Measurements from ENCODE around the gene COL6A1.

COL6A1 gene

GRCh38 chr21:45944601-45945000 lies 37.0 kb upstream of the COL6A1 start:
- Histone ChIP-seq H3K9me3 (ENCODE audit: insufficient read depth, low read length, severe bottlenecking) (no peaks in the 10 kb centered on the region), H3K9ac (ENCODE audit: low read depth, low read length) (no peak overlapping the region), H3K4me1 (ENCODE audit: insufficient read depth, low read length) (no peaks in the 10 kb centered on the region), H2AFZ (ENCODE audit: low read depth, low read length) (no peak overlapping the region), H3K27me3 (ENCODE audit: insufficient read depth, low read length, poor library complexity) (no peaks in the 10 kb centered on the region), H3K4me2 (ENCODE audit: insufficient read depth, low read length) (no peak overlapping the region), H3K36me3 (ENCODE audit: insufficient read depth, low read length) (no peaks in the 10 kb centered on the region), H4K20me1 (ENCODE audit: insufficient read depth, low read length) (0 out of 2 replicates have a peak, but pooled peaks cover 3% of the 10 kb centered on the region), H3K79me2 (ENCODE audit: insufficient read depth, low read length) (no peaks in the 10 kb centered on the region), H3K27ac (ENCODE audit: low read length) (no peak overlapping the region), H3K4me3 (ENCODE audit: low read depth in 1 of 2, low read length in 2 of 2) (no peak overlapping the region)
- TF ChIP-seq CTCF (IDR thresholded peaks at IDR 0.05; ENCODE audit: borderline replicate concordance, extremely low read depth, low read length, poor library complexity, severe bottlenecking), result no peak
- TF ChIP-seq EZH2 (IDR thresholded peaks at IDR 0.05; ENCODE audit: borderline replicate concordance, low read depth, low read length, severe bottlenecking), result no peak
- DNase-seq (no peak), ATAC-seq (ENCODE audit: insufficient read depth, low read depth) (no peak)

DNA sequence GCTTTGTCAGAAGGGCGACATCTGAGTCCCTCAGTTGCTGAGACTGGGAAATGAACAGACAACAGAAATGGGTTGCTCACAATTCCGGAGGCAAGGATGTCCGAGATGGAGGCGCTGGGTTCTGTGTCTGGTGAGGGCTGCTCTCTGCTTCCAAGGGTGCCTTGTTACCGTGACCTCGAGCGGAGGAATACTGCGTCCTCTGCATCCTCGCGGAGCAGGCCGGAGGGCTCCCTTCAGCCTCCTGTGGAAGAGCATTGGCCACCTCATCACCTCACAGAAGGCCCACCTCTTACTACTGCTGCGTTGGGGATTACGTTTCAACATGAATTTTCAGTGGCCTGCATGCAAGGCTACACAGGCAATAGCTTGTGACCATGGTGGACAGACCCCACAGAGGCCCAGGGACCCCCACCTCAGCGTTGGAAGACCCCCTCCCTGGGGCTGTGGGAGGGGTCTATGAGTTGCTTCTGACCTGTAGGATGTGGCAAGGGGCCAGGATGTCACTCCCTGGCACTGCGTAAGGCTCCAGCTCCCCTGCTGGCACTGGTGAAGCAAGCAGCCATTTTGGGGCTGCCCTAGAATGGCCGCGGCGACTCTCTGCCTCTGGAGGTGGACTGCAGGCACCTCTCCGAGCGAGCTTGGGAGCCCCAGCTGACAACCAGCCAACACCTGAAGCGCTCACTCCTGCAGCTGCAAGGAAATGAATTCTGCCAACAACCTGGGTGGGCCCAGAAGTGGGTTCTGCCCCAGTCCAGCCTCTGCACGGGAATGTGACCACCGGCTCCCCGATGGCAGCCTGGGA lies 36.3 kb upstream of the COL6A1 start:
- H3K9me3 ChIP-seq (ENCODE audit: insufficient read depth, low read length, severe bottlenecking), result no peaks in the 10 kb centered on the region
- H3K27me3 ChIP-seq (ENCODE audit: insufficient read depth, low read length, poor library complexity), result no peaks in the 10 kb centered on the region
- peaks cover 3% of the 10 kb centered on the region; the same call in 1 of the 2 replicates for H4K20me1 ChIP-seq (ENCODE audit: insufficient read depth, low read length)
- no peak overlapping the region for H3K4me2 ChIP-seq (ENCODE audit: insufficient read depth, low read length)
- no peak overlapping the region for H2AFZ ChIP-seq (ENCODE audit: low read depth, low read length)
- no peak for TF ChIP-seq CTCF (IDR thresholded peaks at IDR 0.05; ENCODE audit: borderline replicate concordance, extremely low read depth, low read length, poor library complexity, severe bottlenecking)
- TF ChIP-seq EZH2 (IDR thresholded peaks at IDR 0.05; ENCODE audit: borderline replicate concordance, low read depth, low read length, severe bottlenecking), result no peak
- no peaks in the 10 kb centered on the region for H3K36me3 ChIP-seq (ENCODE audit: insufficient read depth, low read length)
- no peak overlapping the region for H3K27ac ChIP-seq (ENCODE audit: low read length)
- no peaks in the 10 kb centered on the region for H3K79me2 ChIP-seq (ENCODE audit: insufficient read depth, low read length)
- H3K4me1 ChIP-seq (ENCODE audit: insufficient read depth, low read length), result no peaks in the 10 kb centered on the region
- DNase-seq (no peak), ATAC-seq (ENCODE audit: insufficient read depth, low read depth) (no peak)
- no peak overlapping the region for H3K4me3 ChIP-seq (ENCODE audit: low read depth in 1 of 2, low read length in 2 of 2)
- H3K9ac ChIP-seq (ENCODE audit: low read depth, low read length), result no peak overlapping the region

GRCh38 chr21:45945868-45946210 lies 35.7 kb upstream of the COL6A1 start:
- Histone ChIP-seq H3K36me3 (ENCODE audit: insufficient read depth, low read length) (no peaks in the 10 kb centered on the region), H3K9ac (ENCODE audit: low read depth, low read length) (no peak overlapping the region), H3K4me1 (ENCODE audit: insufficient read depth, low read length) (no peaks in the 10 kb centered on the region), H3K4me2 (ENCODE audit: insufficient read depth, low read length) (no peak overlapping the region), H3K27ac (ENCODE audit: low read length) (no peak overlapping the region), H3K4me3 (ENCODE audit: low read depth in 1 of 2, low read length in 2 of 2) (no peak overlapping the region), H3K9me3 (ENCODE audit: insufficient read depth, low read length, severe bottlenecking) (no peaks in the 10 kb centered on the region), H3K27me3 (ENCODE audit: insufficient read depth, low read length, poor library complexity) (no peaks in the 10 kb centered on the region), H2AFZ (ENCODE audit: low read depth, low read length) (no peak overlapping the region), H4K20me1 (ENCODE audit: insufficient read depth, low read length) (peaks cover 3% of the 10 kb centered on the region; the same call in 1 of the 2 replicates), H3K79me2 (ENCODE audit: insufficient read depth, low read length) (no peaks in the 10 kb centered on the region)
- DNase-seq (no peak), ATAC-seq (ENCODE audit: insufficient read depth, low read depth) (no peak)
- TF ChIP-seq CTCF (IDR thresholded peaks at IDR 0.05; ENCODE audit: borderline replicate concordance, extremely low read depth, low read length, poor library complexity, severe bottlenecking), result no peak
- TF ChIP-seq EZH2 (IDR thresholded peaks at IDR 0.05; ENCODE audit: borderline replicate concordance, low read depth, low read length, severe bottlenecking), result no peak
